AG10803 (cell line): ENCODE data around the gene NDUFS6.

Experiments used
- DNase-seq: peaks from one replicate; pipeline ENCODE4 v3.0.0; 2010; ENCODE audit warnings: low read depth
- H3K4me3 ChIP-seq: 2 replicates; pipeline ENCODE4 v1.5.1; 2011; ENCODE audit warnings: mild to moderate bottlenecking, low read length, control low read depth
- TF ChIP-seq, protein P1 (sequence below): conservative IDR thresholded peaks from 2 replicates; pipeline ENCODE4 v1.5.1; 2011; ENCODE audit warnings: mild to moderate bottlenecking, low read length, control low read depth, inconsistent platforms

The NDUFS6 gene

DNA sequence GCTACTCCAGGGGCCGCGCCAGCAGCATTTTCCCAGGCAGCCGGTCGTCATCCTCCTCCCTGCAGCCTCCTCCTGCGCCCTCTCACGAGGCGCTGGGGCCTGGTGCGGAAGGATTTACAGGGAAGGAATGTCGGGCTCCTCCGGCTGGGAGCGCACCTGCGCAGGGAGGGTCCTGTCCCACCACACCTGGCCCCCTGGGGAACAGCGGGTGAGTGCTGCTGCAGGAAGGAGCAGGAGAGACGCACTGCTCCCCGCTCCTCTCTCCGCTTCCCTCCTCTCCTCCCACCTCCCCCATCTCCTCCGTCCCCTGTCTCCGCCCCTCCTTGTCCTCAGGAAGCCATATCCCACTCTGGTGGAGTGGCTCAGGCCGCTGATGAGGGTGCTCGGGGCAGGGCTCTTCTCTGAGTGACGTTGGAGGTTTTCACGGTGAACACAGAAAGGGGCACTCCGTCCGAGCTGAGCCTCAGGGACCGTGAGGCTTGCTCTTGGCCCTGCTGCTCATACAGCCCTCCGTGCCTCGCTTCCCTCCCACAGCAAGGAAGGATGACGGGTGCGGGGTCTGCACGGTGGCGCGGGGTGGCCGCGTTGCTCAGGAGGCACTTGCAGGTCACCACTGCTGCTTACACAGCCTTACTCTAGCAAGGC is 50.2 kb downstream of the NDUFS6 start:
- TF ChIP-seq, protein P1, sequence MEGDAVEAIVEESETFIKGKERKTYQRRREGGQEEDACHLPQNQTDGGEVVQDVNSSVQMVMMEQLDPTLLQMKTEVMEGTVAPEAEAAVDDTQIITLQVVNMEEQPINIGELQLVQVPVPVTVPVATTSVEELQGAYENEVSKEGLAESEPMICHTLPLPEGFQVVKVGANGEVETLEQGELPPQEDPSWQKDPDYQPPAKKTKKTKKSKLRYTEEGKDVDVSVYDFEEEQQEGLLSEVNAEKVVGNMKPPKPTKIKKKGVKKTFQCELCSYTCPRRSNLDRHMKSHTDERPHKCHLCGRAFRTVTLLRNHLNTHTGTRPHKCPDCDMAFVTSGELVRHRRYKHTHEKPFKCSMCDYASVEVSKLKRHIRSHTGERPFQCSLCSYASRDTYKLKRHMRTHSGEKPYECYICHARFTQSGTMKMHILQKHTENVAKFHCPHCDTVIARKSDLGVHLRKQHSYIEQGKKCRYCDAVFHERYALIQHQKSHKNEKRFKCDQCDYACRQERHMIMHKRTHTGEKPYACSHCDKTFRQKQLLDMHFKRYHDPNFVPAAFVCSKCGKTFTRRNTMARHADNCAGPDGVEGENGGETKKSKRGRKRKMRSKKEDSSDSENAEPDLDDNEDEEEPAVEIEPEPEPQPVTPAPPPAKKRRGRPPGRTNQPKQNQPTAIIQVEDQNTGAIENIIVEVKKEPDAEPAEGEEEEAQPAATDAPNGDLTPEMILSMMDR: no peak
- no peak overlapping the region for H3K4me3 ChIP-seq
- no peak for DNase-seq

DNA sequence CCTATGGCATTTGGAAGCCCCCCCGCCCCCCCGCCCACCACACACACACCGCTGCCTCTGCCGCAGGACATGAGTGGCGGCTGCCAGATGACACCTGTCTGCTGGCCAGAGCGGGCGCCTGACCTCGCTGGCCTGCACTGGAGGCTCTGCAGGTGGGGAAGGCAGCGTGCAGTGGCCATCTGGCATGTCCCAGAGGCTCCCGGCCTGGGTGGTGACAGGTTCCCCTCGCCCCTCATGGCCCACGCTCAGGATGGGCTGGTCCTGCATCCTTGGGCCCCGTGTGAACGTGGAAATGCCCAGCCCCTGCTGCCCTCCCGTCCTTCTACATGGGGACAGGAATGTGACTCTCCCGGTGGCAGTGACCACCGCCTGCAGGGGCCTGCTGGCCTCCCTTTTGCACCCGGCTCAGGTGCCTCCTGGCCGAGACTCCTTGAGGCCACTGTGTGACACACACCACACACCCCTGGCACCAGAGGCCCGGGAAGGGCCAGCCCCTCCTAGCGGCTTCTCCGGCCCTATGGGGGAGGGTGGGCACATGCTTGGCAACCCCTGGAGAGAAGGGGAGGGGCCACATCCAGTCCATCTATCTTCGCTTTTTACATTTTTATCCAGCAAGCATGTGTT is 51.2 kb downstream of the NDUFS6 start:
- TF ChIP-seq, protein P1: no peak
- DNase-seq: no peak
- H3K4me3 ChIP-seq: no peak overlapping the region

DNA sequence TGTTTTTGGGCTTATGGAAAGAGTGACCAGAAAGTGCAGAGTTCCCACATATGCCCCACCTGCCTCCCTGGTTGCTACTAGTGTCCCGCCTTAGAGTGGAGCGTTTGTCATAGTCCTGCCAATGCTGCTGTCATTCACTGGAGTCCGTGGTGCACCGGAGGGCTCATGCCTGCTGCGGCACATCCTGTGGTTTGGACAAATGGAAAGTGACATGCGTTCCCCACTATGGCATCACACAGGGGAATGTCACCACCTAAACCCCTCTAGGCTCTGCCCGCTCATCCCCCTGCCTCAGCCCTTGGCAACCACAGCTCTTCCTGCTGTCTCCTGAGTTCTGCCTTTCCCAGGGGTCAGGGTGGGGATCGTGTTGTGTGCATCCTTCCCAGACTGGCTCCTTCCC is 52.3 kb downstream of the NDUFS6 start:
- H3K4me3 ChIP-seq: no peak overlapping the region
- TF ChIP-seq, protein P1: no peak
- no peak for DNase-seq

DNA sequence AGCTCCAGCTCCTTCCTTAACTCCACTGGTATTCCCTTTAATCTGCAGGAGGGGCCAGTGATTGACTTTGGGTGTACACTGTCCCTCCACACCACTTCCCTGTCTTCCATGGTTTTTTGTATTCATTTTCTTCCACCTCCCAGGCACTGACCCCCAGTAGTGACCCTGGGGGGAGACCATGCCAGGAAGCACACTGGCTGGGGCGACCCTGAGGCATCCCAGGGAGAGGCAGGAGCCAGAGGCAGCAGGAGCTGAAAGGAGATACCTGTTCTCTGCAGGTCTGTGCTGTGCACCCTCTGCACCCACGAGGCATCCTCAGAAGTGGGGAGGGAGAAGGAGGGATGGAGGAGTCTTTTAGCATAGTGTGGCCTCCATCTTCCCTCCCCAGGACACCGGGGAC is 53.9 kb downstream of the NDUFS6 start:
- no peak overlapping the region for H3K4me3 ChIP-seq
- DNase-seq: no peak
- TF ChIP-seq, protein P1: no peak

DNA sequence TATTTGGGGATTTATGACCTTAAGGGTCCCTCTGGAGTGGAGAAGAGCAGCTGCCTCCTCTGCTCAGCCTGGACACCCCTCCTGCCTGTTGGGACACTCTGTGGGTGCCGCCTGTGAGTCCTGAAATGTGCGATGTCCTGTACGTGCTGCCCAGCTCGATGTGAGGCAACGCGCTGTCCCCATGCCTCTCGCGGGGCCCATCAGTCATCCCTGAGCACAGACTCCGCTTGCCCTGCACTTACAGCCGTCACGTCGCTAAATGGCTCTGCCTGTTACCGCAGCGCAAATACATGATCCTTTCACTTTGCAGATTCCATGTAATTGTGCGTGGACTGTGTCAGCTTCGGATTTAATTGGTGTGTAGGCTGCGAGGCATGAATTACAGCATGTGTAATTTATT is 54.4 kb downstream of the NDUFS6 start:
- TF ChIP-seq, protein P1: no peak
- H3K4me3 ChIP-seq: no peak overlapping the region
- no peak for DNase-seq

DNA sequence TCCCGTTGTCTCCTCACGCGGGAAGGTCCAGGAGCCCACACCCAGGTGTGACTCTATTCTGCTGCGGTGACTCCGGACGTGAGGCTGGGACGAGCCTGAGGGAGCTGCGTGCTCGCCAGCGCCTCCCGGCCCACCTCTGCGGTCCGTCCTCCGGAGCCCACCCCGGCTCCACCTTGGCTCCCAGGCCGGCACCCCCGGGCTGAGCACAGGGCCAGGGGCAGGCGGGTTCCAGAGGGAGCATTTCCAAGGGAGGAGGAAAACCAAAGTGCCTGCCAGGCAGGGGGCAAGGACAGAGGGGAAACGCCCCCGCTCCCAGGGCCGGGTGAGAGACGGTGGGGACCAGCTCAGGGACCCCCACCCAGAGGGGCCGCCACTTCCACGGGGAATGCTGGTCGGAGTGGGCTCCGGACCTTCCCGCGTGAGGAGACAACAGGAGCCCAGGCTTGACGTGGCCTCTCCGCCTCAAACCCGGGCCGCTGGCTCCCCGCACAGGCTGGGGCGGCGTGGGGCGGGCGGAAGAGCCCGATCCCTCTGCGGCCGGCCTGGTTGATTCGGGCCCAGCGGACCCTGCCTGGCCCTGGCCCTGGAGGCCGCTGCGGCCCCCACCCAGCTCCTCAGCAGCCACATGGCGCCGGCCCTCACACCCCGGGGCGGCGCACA is 55.5 kb downstream of the NDUFS6 start:
- TF ChIP-seq, protein P1: no peak
- H3K4me3 ChIP-seq: peak overlapping the region; percentile 12; the same call in 1 of the 2 replicates
- no peak for DNase-seq

DNA sequence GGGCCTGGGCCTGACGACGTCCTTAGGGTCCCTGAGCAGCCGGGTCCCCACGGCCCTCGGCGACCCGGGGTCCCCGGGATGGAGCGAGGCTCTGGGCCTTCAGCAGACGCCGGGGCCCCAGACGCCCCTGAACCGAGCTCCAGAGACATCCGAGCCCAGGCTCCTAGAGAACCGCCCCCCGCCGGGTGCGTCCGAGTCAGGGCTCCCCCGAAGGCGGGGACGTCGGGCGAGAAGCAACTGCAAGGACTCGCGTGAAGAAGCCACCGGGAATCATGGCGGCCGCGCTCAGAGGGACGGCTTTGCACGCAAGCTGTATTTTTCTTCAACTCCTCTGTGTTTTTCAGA is 56.0 kb downstream of the NDUFS6 start:
- TF ChIP-seq, protein P1: no peak
- H3K4me3 ChIP-seq: no peak overlapping the region
- DNase-seq: no peak
